Tibial artery (tissue), 4 donors: ENCODE results near the gene DCANP1.

ENCODE experiments used
- DNase-seq, 2 donors: peaks; one replicate each; pipeline ENCODE4 v3.0.0-alpha.2; 2019
- H3K27ac ChIP-seq, 2 donors: fragments of 200-600 bp; sonication (generic) in 1 of 2; 1 replicate in 1 of 2; 2 replicates in 1 of 2; pipeline ENCODE4 v1.5.1; 2018 to 2019; ENCODE audit warnings: mild to moderate bottlenecking in 1 of 2
- H3K27me3 ChIP-seq, 2 donors: fragments of 200-600 bp; sonication (generic) in 1 of 2; one replicate each; pipeline versions ENCODE4 v1.5.1 to v1.6.0; 2016 to 2019
- H3K36me3 ChIP-seq, 3 donors: fragments of 200-600 bp; sonication (generic) in 2 of 3; one replicate each; pipeline ENCODE4 v1.5.1; 2016 to 2019; ENCODE audit warnings: mild to moderate bottlenecking in 2 of 3
- H3K4me1 ChIP-seq, 4 donors: fragments of 200-600 bp; sonication (generic) in 2 of 4; 1 replicate in 3 of 4; 2 replicates in 1 of 4; pipeline ENCODE4 v1.5.1; 2016 to 2019
- H3K4me3 ChIP-seq, 2 donors: fragments of 200-600 bp; sonication (generic) in 1 of 2; 1 replicate in 1 of 2; 2 replicates in 1 of 2; pipeline ENCODE4 v1.5.1; 2018 to 2019; ENCODE audit warnings: mild to moderate bottlenecking in 2 of 2
- H3K9me3 ChIP-seq, 3 donors: fragments of 200-600 bp; sonication (generic) in 1 of 3; one replicate each; pipeline ENCODE4 v1.5.1; 2016 to 2019
- intact Hi-C: fragments of 100-400 bp; cut with DNase I; formaldehyde crosslinking; loops from one replicate; pipeline ENCODE4 v1.15.0; 2023; ENCODE audit warnings: low total_unique reads
- TF ChIP-seq, protein P1 (sequence below), 2 experiments: fragments of 200-600 bp in 1 of 2; fragments of 450-650 bp in 1 of 2; IDR thresholded peaks; one replicate each; pipeline ENCODE4 v1.5.1; 2017 to 2019; ENCODE audit warnings: antibody characterized with exemption in 2 of 2, mild to moderate bottlenecking in 1 of 2, moderate library complexity in 1 of 2

The DCANP1 gene

DNA sequence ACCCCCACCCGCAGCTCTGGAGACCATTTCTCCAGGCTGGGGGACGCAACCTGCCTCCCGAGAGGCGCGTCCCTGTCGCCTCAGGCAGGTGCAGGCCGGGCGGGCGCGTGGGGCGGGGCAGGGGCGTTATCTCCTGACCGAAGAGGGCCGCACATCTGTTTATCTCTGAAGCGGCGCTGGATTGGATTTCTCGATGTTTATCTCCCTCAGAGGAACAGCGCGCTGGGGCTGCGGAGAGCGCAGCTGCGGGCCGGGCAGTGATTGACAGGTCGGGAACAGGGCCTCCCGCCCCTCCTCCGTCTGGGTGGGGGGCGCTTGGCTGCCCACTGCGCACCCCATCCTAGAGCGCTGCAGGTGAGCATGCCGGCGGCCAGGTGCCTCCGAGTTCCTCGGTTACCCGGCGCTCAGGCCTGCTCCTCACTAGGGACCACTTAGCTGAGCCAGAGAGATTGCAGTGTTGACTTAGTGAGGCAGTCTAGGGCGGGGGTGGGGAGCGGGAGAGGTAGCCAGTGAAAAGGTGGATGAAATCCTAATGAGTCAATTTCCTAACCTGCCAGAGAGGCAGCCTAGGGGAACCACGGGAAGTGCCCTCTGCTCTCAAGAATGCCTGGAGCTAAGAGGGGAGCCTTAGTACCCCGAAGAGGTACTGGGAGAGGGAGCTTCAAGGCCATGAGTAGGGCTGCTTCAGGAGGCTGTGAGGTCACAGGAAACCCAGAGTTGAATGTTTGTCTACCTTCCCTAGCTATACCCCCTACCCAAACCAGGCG lies 44.6 kb upstream of the DCANP1 start:
- peaks cover 0 to 39% (median 22%) of the 10 kb centered on the region in 4 donors for H3K4me1 ChIP-seq
- no peaks in the 10 kb centered on the region for H3K36me3 ChIP-seq
- no peak overlapping the region for H3K27ac ChIP-seq
- no peak overlapping the region for H3K4me3 ChIP-seq
- DNase-seq: peak in 1 of 2 donors; percentile 50
- intact Hi-C loops: no loop called here
- H3K9me3 ChIP-seq: no peaks in the 10 kb centered on the region
- H3K27me3 ChIP-seq: peaks cover 0 to 47% of the 10 kb centered on the region in 2 donors
- TF ChIP-seq, protein P1, sequence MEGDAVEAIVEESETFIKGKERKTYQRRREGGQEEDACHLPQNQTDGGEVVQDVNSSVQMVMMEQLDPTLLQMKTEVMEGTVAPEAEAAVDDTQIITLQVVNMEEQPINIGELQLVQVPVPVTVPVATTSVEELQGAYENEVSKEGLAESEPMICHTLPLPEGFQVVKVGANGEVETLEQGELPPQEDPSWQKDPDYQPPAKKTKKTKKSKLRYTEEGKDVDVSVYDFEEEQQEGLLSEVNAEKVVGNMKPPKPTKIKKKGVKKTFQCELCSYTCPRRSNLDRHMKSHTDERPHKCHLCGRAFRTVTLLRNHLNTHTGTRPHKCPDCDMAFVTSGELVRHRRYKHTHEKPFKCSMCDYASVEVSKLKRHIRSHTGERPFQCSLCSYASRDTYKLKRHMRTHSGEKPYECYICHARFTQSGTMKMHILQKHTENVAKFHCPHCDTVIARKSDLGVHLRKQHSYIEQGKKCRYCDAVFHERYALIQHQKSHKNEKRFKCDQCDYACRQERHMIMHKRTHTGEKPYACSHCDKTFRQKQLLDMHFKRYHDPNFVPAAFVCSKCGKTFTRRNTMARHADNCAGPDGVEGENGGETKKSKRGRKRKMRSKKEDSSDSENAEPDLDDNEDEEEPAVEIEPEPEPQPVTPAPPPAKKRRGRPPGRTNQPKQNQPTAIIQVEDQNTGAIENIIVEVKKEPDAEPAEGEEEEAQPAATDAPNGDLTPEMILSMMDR (IDR thresholded peaks at IDR 0.05): no peak

- Histone ChIP-seq H3K27ac (no peak overlapping the region), H3K9me3 (no peaks in the 10 kb centered on the region), H3K36me3 (no peaks in the 10 kb centered on the region), H3K4me3 (no peak overlapping the region), H3K27me3 (peaks cover 0 to 49% of the 10 kb centered on the region in 2 donors), H3K4me1 (peaks cover 0 to 39% (median 22%) of the 10 kb centered on the region in 4 donors)
- peak in 1 of 2 donors; percentile 44 for DNase-seq
- TF ChIP-seq, protein P1 (IDR thresholded peaks at IDR 0.05): no peak
- intact Hi-C loops: no loop called here
Measured at GRCh38 chr5:135491038-135491551, 43.9 kb upstream of the DCANP1 start.

DNA sequence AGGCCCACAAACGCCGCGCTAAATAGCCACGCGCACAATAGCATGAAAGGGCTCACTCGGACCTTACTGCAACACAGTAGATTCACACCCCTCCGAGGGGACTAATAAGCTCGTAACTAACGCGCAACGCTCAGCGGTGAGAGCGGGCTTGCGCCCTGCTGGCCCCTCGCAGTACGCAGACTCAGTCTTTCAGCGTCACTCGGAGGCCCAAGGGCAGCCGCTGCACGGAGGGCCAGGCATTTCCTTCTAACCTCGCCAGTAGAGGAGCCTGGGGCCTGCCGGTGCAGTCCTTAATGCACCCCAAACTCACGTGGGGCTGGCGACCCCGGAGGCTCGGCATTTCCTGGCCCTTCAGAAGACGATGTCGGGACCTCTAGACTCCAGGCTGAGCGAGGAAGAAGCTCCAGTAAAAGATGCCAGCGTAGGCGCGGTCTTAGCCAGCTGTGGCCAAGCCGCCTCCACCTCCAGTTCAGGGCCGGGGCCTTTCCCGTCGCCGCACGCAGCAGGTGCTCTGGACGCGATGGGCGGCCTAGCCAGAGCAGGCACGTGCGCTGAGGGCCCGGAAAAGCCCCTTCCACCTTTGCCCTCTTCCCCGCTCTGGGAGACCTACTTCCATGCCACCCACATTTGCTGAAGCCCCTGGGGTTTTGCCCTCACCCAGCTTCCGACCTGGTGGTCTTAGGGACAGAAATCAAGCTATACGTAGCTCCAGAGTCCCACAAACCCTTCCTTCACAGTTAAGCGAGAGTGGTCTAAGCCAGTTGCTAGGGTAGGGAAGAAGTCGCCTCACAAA lies 43.3 kb upstream of the DCANP1 start:
- intact Hi-C loops: no loop called here
- Histone ChIP-seq H3K27ac (no peak overlapping the region), H3K36me3 (no peaks in the 10 kb centered on the region), H3K9me3 (no peaks in the 10 kb centered on the region), H3K4me1 (peaks cover 0 to 39% (median 22%) of the 10 kb centered on the region in 4 donors), H3K4me3 (peak overlapping the region; percentile 38 to 60), H3K27me3 (peaks cover 0 to 52% of the 10 kb centered on the region in 2 donors)
- TF ChIP-seq, protein P1 (IDR thresholded peaks at IDR 0.05): no peak
- DNase-seq: peak in 1 of 2 donors; percentile 53

DNA sequence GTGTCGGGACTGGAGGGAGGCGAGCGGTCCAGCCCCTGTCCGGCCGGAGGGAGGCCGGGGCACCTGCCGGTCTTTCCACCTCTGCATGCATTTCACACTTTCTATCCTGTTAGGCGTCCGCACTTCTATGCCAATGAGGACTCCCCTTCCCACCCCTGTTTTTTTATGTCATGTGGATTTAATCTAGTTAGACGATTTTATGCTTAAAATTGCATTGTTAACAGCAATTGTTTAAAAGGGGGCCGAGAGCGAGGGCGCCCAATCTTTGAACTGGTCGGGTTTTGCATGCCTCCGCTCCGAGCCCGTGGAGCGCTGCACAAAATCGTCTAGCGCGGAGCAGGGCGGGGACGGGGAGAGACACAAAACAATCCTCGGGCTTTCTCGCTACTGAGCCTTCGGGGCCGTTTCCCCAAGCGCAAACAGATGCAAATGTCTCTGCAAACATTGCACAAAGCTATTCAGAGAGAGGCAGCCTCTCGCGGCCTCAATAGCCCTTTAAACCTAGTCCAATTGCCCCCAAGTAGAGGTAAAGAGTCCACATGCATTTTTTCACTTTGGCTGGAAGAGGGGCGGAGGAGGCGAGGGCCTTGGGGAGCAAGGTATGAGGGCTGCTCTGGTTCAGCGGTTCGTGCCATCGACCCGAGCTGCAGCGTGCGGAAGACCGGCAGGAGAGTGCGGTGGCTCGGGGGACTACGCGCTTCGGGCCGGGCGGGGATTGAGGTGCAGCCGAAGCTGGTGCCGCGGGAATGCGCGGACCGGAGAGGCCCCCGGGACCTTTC lies 42.5 kb upstream of the DCANP1 start:
- peak in 1 of 2 donors; percentile 47 for DNase-seq
- H3K27me3 ChIP-seq: peaks cover 0 to 52% of the 10 kb centered on the region in 2 donors
- TF ChIP-seq, protein P1 (IDR thresholded peaks at IDR 0.05): no peak
- peak overlapping the region; percentile 38 to 60 for H3K4me3 ChIP-seq
- H3K27ac ChIP-seq: peak overlapping the region in 1 of 2 donors; percentile 4
- H3K36me3 ChIP-seq: no peaks in the 10 kb centered on the region
- H3K4me1 ChIP-seq: peaks cover 0 to 39% (median 22%) of the 10 kb centered on the region in 4 donors
- intact Hi-C loops: no loop called here
- H3K9me3 ChIP-seq: no peaks in the 10 kb centered on the region
